Skeletal muscle satellite cell (primary cell): Measurements from ENCODE around the gene TBX3.

Source experiments
- H3K27me3 ChIP-seq: 2 replicates; pipeline ENCODE4 v1.7.0; 2013; ENCODE audit warnings: low read length; ENCODE audit not compliant: control insufficient read depth, insufficient read depth
- H3K36me3 ChIP-seq: 2 replicates; pipeline ENCODE4 v1.7.0; 2013; ENCODE audit warnings: mild to moderate bottlenecking, control low read depth, low read length; ENCODE audit not compliant: insufficient read depth
- H3K4me1 ChIP-seq: 2 replicates; pipeline ENCODE4 v1.7.0; 2013; ENCODE audit warnings: low read length; ENCODE audit not compliant: control insufficient read depth, insufficient read depth
- H3K4me2 ChIP-seq: 2 replicates; pipeline ENCODE4 v1.7.0; 2013; ENCODE audit warnings: mild to moderate bottlenecking, low read length
- H3K4me3 ChIP-seq: 2 replicates; pipeline ENCODE4 v1.7.0; 2013; ENCODE audit warnings: low read length
- H3K9ac ChIP-seq: 2 replicates; pipeline ENCODE4 v1.7.0; 2013; ENCODE audit warnings: mild to moderate bottlenecking, low read depth, low read length, moderate library complexity
- H3K9me3 ChIP-seq: replicated peaks from 2 replicates; pipeline ENCODE4 v1.7.0; 2013; ENCODE audit warnings: mild to moderate bottlenecking, control low read depth, low read length

Gene TBX3

DNA sequence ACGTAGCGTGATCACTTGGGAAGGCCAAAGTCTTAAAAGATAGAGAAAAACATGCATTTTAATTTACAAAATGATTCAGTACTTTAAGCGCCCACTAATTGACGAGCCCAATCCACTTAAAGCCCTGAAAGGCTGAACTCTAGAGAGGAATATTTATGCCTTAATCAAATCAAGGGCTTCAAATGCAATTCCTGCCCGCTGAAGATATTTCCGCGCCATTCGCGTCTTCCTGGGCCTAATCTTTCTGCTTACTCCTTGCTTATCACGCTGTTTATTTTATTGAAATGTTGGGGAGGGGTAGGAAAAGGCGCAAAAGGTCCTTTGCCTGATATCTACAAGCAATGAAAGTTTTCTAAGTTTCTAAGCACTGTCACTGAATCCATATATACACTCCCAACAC lies 4.0 kb downstream of the TBX3 start:
- H3K4me3 ChIP-seq, result peak overlapping the region; percentile 75
- peak overlapping the region; percentile 98 for H3K4me2 ChIP-seq
- peaks cover 76% of the 10 kb centered on the region for H3K36me3 ChIP-seq
- peaks cover 37% of the 10 kb centered on the region for H3K4me1 ChIP-seq
- peaks cover 3% of the 10 kb centered on the region for H3K9me3 ChIP-seq
- peak overlapping the region; percentile 99 for H3K9ac ChIP-seq
- no peaks in the 10 kb centered on the region for H3K27me3 ChIP-seq

DNA sequence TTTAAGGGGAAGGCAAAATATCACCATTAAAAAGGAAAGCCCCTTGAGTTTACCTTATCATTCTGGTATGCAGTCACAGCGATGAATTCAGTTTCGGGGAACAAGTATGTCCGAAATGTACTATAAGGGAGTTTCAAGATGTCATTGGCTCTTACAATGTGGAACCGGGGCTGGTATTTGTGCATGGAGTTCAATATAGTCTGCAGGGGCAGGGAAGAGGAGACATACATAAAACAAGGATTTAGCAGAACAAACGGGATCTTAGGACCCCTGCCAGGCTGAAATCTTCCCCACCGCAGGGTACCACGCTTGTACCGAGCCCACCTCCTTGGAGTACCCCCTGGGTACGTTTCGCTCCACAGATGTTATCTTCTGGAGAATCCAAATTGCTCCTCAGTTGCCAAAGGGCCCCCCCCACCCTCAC lies 4.5 kb downstream of the TBX3 start:
- Histone ChIP-seq H3K36me3 (peaks cover 80% of the 10 kb centered on the region), H3K4me1 (peaks cover 39% of the 10 kb centered on the region), H3K4me3 (peak overlapping the region; percentile 75), H3K9me3 (peaks cover 3% of the 10 kb centered on the region), H3K9ac (no peak overlapping the region), H3K27me3 (no peaks in the 10 kb centered on the region), H3K4me2 (peak overlapping the region; percentile 98)

DNA sequence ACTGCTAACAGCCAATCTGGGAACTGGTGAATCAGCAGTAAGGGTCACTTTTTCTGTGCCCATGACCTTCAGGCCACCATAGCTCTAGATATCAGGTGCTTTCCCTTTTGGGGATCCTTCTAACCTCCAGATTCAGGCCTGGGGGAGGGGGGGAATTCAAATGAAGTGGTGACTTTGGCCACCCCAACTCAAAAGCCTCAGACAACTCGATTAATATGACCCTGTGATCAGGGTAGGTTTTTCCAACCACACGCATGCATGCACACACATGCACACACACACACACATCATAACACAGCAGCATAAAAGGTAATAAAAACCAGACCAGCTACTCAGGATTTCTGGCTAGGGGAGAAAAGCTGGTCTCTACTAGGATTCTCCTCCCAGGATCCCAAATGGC lies 5.3 kb downstream of the TBX3 start:
- Histone ChIP-seq H3K4me3 (peak overlapping the region; percentile 7), H3K9me3 (peaks cover 3% of the 10 kb centered on the region), H3K4me2 (peak overlapping the region; percentile 98), H3K9ac (no peak overlapping the region), H3K36me3 (peaks cover 87% of the 10 kb centered on the region), H3K4me1 (peaks cover 46% of the 10 kb centered on the region), H3K27me3 (no peaks in the 10 kb centered on the region)

- H3K9me3 ChIP-seq, result peaks cover 3% of the 10 kb centered on the region
- H3K9ac ChIP-seq, result no peak overlapping the region
- H3K36me3 ChIP-seq, result peaks cover 94% of the 10 kb centered on the region
- no peaks in the 10 kb centered on the region for H3K27me3 ChIP-seq
- no peak overlapping the region for H3K4me3 ChIP-seq
- peaks cover 53% of the 10 kb centered on the region for H3K4me1 ChIP-seq
- no peak overlapping the region for H3K4me2 ChIP-seq
These were observed 5.9 kb downstream of the TBX3 start for GRCh38 chr12:114678028-114678427.

DNA sequence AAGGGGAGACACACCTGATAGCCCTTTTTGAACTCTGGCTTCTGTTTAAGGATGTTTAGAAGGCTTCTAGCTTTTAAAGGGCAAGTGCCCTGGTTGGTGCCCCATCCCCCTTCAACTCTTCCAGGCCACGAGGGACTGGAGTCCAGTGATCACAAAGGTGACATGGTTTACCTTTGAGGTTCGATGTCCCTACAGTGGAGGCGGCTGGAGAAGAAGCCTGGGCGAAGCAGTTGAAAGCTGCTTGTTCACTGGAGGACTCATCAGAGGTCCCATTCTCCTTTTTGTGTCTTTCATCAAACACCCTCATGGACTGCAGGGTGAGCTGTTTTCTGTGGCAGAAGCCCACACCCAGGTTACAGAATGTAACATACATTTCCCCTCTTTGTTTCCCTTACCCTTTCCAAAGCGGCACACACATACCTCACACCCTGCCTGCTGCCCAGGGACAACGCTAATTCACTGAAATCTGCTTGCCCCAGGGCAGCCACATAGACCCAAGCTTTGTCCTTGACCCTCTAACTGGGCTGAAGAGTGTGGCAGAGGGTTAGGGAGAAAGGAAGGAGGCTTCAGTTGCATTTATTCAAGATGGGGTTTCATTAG lies 7.7 kb downstream of the TBX3 start:
- peaks cover 70% of the 10 kb centered on the region for H3K4me1 ChIP-seq
- H3K4me3 ChIP-seq, result no peak overlapping the region
- H3K9me3 ChIP-seq, result peaks cover 3% of the 10 kb centered on the region
- peak overlapping the region; percentile 21 for H3K4me2 ChIP-seq
- peaks cover 96% of the 10 kb centered on the region for H3K36me3 ChIP-seq
- no peak overlapping the region for H3K9ac ChIP-seq
- no peaks in the 10 kb centered on the region for H3K27me3 ChIP-seq

GRCh38 chr12:114674251-114675047 lies 9.5 kb downstream of the TBX3 start:
- peaks cover 88% of the 10 kb centered on the region for H3K36me3 ChIP-seq
- H3K4me1 ChIP-seq, result peaks cover 69% of the 10 kb centered on the region
- no peaks in the 10 kb centered on the region for H3K9me3 ChIP-seq
- no peaks in the 10 kb centered on the region for H3K27me3 ChIP-seq
- H3K4me3 ChIP-seq, result no peak overlapping the region
- peak overlapping the region; percentile 44 for H3K4me2 ChIP-seq
- H3K9ac ChIP-seq, result peak overlapping the region; percentile 3

DNA sequence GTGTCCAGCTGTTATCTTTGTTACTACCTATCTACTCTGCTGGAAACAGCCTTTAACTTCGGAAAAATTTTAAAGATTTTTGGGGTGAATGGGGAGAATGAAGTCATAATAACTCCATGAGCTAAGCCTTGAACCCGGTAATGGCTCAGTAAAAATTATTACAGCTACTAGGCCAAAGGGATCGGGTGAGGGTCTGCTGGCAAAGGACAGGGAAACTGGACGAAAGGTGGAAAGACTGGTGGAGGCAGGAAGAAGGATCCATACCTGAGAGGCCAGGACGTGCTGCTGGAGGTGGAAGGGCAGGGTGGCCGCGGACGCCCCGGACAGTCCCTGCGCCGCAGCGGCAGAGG lies 10.1 kb downstream of the TBX3 start:
- Histone ChIP-seq H3K4me3 (no peak overlapping the region), H3K4me1 (peaks cover 67% of the 10 kb centered on the region), H3K36me3 (peaks cover 82% of the 10 kb centered on the region), H3K27me3 (no peaks in the 10 kb centered on the region), H3K9ac (peak overlapping the region; percentile 3), H3K9me3 (no peaks in the 10 kb centered on the region), H3K4me2 (peak overlapping the region; percentile 26)

DNA sequence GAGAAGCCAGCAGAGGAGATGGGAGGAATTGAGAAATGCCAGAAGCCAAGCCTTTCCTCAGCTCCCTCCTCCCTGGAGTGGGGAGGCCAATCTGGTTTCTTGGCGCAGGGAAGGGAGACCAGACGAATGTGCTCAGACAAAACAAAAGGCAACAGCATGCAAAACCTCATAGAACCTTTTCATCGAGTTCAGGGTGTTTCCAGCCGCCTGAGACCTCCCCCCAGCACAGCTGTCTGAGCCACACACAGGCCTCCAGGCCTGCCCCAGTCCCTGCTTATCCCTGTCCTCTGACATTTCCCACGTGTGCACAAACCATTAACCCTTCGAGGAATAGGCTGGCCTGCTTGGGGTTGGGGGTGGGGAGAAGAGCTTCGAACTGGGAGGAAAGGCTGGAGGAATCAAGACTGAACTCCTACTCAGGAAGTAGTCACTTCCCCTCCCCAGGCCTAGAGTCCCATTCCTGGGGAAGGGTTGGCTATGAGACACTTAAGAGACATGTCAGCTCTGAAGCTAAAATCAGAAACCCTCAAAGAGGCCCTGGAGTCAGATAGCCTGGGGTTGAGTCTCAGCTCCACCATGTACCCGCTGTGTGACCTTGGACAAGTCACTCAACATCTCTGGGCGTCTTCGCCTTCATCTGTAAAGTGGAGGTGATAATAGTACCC lies 10.7 kb downstream of the TBX3 start:
- Histone ChIP-seq H3K27me3 (no peaks in the 10 kb centered on the region), H3K9me3 (no peaks in the 10 kb centered on the region), H3K4me1 (peaks cover 62% of the 10 kb centered on the region), H3K4me2 (peak overlapping the region; percentile 26), H3K9ac (peak overlapping the region; percentile 3), H3K36me3 (peaks cover 76% of the 10 kb centered on the region), H3K4me3 (no peak overlapping the region)

GRCh38 chr12:114672817-114673168 lies 11.2 kb downstream of the TBX3 start:
- Histone ChIP-seq H3K9ac (no peak overlapping the region), H3K9me3 (no peaks in the 10 kb centered on the region), H3K4me2 (peak overlapping the region; percentile 26), H3K4me3 (no peak overlapping the region), H3K4me1 (peaks cover 61% of the 10 kb centered on the region), H3K27me3 (no peaks in the 10 kb centered on the region), H3K36me3 (peaks cover 71% of the 10 kb centered on the region)

GRCh38 chr12:114671443-114672411 lies 12.2 kb downstream of the TBX3 start:
- peak overlapping the region; percentile 44 for H3K4me2 ChIP-seq
- no peaks in the 10 kb centered on the region for H3K9me3 ChIP-seq
- H3K4me1 ChIP-seq, result peaks cover 59% of the 10 kb centered on the region
- no peak overlapping the region for H3K4me3 ChIP-seq
- H3K27me3 ChIP-seq, result no peaks in the 10 kb centered on the region
- H3K9ac ChIP-seq, result no peak overlapping the region
- H3K36me3 ChIP-seq, result peaks cover 61% of the 10 kb centered on the region

- no peaks in the 10 kb centered on the region for H3K27me3 ChIP-seq
- no peak overlapping the region for H3K9ac ChIP-seq
- H3K4me3 ChIP-seq, result no peak overlapping the region
- H3K4me2 ChIP-seq, result no peak overlapping the region
- H3K36me3 ChIP-seq, result peaks cover 54% of the 10 kb centered on the region
- H3K4me1 ChIP-seq, result peaks cover 53% of the 10 kb centered on the region
- H3K9me3 ChIP-seq, result no peaks in the 10 kb centered on the region
These were observed 12.9 kb downstream of the TBX3 start for GRCh38 chr12:114671066-114671442.
